ENCODE data around the gene USP34.

USP34 gene

DNA sequence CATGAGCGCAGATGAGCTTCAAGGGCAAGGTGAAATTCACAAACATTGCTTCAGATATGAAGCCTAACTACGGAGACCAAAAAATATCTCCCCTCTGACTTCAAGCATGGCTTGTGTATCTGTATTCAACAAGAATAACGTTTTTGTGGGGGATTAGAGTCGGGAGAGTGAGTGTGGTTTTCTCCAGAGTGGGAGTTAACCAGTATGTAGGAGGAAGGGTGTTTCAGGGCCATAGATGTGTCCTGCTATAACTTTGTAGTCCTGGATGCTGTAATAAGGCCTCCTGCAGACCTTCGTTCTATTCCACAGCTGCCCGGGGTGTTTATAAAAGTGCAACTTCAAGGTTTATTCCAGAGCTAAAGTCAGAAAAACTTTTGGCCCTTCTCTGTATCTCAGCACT, 321.8 kb downstream of the USP34 start:
- TF ChIP-seq FOXM1 (IDR thresholded peaks at IDR 0.05; ENCODE audit: borderline replicate concordance, low read depth) = no peak
- TF ChIP-seq, protein P1, sequence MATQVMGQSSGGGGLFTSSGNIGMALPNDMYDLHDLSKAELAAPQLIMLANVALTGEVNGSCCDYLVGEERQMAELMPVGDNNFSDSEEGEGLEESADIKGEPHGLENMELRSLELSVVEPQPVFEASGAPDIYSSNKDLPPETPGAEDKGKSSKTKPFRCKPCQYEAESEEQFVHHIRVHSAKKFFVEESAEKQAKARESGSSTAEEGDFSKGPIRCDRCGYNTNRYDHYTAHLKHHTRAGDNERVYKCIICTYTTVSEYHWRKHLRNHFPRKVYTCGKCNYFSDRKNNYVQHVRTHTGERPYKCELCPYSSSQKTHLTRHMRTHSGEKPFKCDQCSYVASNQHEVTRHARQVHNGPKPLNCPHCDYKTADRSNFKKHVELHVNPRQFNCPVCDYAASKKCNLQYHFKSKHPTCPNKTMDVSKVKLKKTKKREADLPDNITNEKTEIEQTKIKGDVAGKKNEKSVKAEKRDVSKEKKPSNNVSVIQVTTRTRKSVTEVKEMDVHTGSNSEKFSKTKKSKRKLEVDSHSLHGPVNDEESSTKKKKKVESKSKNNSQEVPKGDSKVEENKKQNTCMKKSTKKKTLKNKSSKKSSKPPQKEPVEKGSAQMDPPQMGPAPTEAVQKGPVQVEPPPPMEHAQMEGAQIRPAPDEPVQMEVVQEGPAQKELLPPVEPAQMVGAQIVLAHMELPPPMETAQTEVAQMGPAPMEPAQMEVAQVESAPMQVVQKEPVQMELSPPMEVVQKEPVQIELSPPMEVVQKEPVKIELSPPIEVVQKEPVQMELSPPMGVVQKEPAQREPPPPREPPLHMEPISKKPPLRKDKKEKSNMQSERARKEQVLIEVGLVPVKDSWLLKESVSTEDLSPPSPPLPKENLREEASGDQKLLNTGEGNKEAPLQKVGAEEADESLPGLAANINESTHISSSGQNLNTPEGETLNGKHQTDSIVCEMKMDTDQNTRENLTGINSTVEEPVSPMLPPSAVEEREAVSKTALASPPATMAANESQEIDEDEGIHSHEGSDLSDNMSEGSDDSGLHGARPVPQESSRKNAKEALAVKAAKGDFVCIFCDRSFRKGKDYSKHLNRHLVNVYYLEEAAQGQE (IDR thresholded peaks at IDR 0.05; ENCODE audit: low read depth) = no peak
- TF ChIP-seq CEBPB (IDR thresholded peaks at IDR 0.05) = no peak
- no peak for TF ChIP-seq TEAD4 (IDR thresholded peaks at IDR 0.05)
- TF ChIP-seq RAD21 (IDR thresholded peaks at IDR 0.05; ENCODE audit: low read depth) = no peak
- no peak for TF ChIP-seq CREB1 (IDR thresholded peaks at IDR 0.05; ENCODE audit: low read depth)

DNA sequence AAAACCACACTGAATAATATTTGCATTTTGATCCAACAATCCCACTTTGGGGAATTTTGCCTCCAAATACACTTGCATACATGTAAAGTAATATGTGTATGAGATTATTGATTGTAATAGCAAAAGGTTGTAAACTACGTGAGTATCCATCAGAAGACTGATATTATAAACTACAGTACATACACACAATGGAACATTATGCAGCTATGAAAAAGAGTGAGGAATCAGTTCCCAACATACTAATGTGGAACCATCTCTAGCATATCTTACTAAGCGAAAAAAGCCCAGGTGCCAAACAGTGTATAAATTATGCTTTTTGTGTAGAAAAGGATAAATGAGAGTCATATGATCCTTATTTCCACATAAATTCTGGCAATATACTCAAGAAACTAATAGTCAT, 324.9 kb downstream of the USP34 start:
- no peak for TF ChIP-seq YY1 (IDR thresholded peaks at IDR 0.05; ENCODE audit: low read depth)
- TF ChIP-seq TEAD4 (IDR thresholded peaks at IDR 0.05) = no peak
- TF ChIP-seq, protein P2, sequence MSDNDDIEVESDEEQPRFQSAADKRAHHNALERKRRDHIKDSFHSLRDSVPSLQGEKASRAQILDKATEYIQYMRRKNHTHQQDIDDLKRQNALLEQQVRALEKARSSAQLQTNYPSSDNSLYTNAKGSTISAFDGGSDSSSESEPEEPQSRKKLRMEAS (IDR thresholded peaks at IDR 0.05) = no peak
- no peak for TF ChIP-seq ZBTB7A (IDR thresholded peaks at IDR 0.05; ENCODE audit: low read depth)

DNA sequence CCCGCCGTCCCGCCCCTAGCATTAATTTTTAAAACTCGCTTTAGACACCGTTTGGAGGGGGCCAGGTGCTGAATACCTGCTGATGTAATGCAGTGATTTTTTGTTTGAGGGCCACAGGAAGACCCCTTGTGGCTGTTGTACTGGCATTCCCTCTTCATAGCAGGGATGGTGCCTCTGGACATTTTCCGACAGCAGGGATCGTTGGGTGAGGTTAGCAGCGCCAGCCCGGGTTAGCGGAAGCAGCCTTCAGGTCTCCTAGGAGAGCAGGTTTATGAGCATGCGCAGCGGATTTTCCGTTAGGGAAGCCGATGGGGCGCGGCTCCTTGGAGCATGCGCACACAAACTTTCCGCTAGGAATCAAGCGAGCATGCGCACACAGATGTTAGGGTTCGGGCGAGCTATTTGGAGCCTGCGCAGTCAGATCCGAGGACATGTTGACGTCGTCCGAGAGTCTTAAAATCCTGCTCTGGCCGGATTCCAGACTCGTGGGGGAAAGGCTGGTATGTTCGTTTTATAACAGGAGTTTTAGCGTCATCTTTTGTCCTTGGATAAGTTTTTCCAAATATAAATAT, 326.1 kb downstream of the USP34 start:
- TF ChIP-seq FOXM1 (IDR thresholded peaks at IDR 0.05; ENCODE audit: borderline replicate concordance, low read depth) (no peak), EP300 (IDR thresholded peaks at IDR 0.05; ENCODE audit: borderline replicate concordance) (no peak), YY1 (IDR thresholded peaks at IDR 0.05; ENCODE audit: low read depth) (no peak), CEBPB (IDR thresholded peaks at IDR 0.05) (no peak), NFIC (IDR thresholded peaks at IDR 0.05) (no peak), TCF12 (IDR thresholded peaks at IDR 0.05; ENCODE audit: low read depth) (no peak), ZBTB7A (IDR thresholded peaks at IDR 0.05; ENCODE audit: low read depth) (no peak), TEAD4 (IDR thresholded peaks at IDR 0.05) (no peak)
- TF ChIP-seq, protein P2 (IDR thresholded peaks at IDR 0.05) = no peak
- TF ChIP-seq, protein P3, sequence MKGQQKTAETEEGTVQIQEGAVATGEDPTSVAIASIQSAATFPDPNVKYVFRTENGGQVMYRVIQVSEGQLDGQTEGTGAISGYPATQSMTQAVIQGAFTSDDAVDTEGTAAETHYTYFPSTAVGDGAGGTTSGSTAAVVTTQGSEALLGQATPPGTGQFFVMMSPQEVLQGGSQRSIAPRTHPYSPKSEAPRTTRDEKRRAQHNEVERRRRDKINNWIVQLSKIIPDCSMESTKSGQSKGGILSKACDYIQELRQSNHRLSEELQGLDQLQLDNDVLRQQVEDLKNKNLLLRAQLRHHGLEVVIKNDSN (IDR thresholded peaks at IDR 0.05) = no peak

DNA sequence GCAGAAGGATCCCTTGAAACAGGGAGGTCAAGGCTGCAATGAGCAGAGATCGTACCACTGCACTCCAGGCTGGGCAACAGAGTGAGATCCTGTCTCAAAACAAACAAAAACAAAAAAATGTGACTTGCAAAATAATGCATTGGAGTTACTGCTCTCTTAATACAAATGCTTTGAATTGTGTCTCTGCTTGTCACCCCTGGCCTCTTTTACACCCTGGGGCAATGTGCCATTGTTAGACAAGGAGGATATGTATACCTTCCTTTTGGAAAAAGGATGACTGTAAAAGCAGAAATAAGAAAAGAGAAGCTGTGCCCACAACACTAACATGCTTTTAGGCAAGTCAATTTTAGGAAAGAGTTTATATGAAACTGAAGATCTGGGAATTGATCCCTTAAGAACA, 329.7 kb downstream of the USP34 start:
- TF ChIP-seq ZBTB7A (IDR thresholded peaks at IDR 0.05; ENCODE audit: low read depth) (no peak), CEBPB (IDR thresholded peaks at IDR 0.05) (no peak), RAD21 (IDR thresholded peaks at IDR 0.05; ENCODE audit: low read depth) (no peak), YY1 (IDR thresholded peaks at IDR 0.05; ENCODE audit: low read depth) (no peak), TAF1 (IDR thresholded peaks at IDR 0.05; ENCODE audit: low read depth) (no peak), TEAD4 (IDR thresholded peaks at IDR 0.05) (no peak)
- TF ChIP-seq, protein P3 (IDR thresholded peaks at IDR 0.05) = no peak

DNA sequence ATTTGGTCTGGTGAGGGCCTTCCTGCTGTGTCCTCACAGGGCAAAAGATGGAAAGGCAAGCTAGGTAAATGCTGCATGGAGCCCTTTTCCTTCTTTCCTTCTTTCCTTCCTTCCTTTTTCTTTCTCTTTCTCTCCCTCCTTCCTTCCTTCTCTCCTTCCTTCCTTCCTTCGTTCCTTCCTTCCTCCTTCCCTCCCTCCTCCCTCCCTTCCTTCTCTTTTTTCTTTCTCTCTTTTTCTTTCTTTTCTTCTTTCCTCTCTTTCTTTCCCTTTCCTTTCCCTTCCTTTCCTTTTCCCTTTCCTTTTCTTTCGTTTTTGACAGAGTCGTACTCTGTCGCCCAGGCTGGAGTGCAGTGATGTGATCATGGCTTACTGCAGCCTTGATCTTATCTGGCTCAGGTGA, 332.0 kb downstream of the USP34 start:
- TF ChIP-seq, protein P3 (IDR thresholded peaks at IDR 0.05) = no peak
- no peak for TF ChIP-seq ZBTB7A (IDR thresholded peaks at IDR 0.05; ENCODE audit: low read depth)
- TF ChIP-seq, protein P2 (IDR thresholded peaks at IDR 0.05) = no peak
- TF ChIP-seq TEAD4 (IDR thresholded peaks at IDR 0.05) = no peak
- no peak for TF ChIP-seq TCF12 (IDR thresholded peaks at IDR 0.05; ENCODE audit: low read depth)
- TF ChIP-seq, protein P1 (IDR thresholded peaks at IDR 0.05; ENCODE audit: low read depth) = no peak
- no peak for TF ChIP-seq NFIC (IDR thresholded peaks at IDR 0.05)
- TF ChIP-seq RAD21 (IDR thresholded peaks at IDR 0.05; ENCODE audit: low read depth) = no peak
- TF ChIP-seq TAF1 (IDR thresholded peaks at IDR 0.05; ENCODE audit: low read depth) = no peak
- no peak for TF ChIP-seq FOXM1 (IDR thresholded peaks at IDR 0.05; ENCODE audit: borderline replicate concordance, low read depth)
- no peak for TF ChIP-seq CREB1 (IDR thresholded peaks at IDR 0.05; ENCODE audit: low read depth)
- no peak for TF ChIP-seq YY1 (IDR thresholded peaks at IDR 0.05; ENCODE audit: low read depth)
- TF ChIP-seq EGR1 (IDR thresholded peaks at IDR 0.05) = no peak
- no peak for TF ChIP-seq CEBPB (IDR thresholded peaks at IDR 0.05)
- TF ChIP-seq EP300 (IDR thresholded peaks at IDR 0.05; ENCODE audit: borderline replicate concordance) = no peak

All from Ishikawa (cell line).